ENCODE results near the gene CYP3A4. TPM values are rescaled to one million over a fixed set of nuclear protein-coding genes. Genes with fewer than 3 reads are reported as not detected.
A peak's percentile ranks its signal among the peaks of the same experiment; 100 is the strongest.

CYP3A4 gene
- total and polyA plus RNA-seq, 8 donors = 0.25 to 11.0 (median 4.3) TPM; not detected in 1

GRCh38 chr7:99731638-99732374 lies 52.2 kb downstream of the CYP3A4 start:
- Histone ChIP-seq H3K4me3 (no peak overlapping the region), H3K27me3 (no peaks in the 10 kb centered on the region), H3K9me3 (no peaks in the 10 kb centered on the region), H3K4me1 (peaks cover 10 to 17% (median 12%) of the 10 kb centered on the region in 3 donors), H3K36me3 (no peaks in the 10 kb centered on the region), H3K27ac (no peak overlapping the region)
- DNase-seq = no peak
- 93 to 97% methylated on average over 4 of the region's 4 CpGs for WGBS, 2 donors
- no peak for FAIRE-seq
- intact Hi-C loops (cut with DNase I) = no loop called here
- no peak for ATAC-seq
- TF ChIP-seq, protein P1, sequence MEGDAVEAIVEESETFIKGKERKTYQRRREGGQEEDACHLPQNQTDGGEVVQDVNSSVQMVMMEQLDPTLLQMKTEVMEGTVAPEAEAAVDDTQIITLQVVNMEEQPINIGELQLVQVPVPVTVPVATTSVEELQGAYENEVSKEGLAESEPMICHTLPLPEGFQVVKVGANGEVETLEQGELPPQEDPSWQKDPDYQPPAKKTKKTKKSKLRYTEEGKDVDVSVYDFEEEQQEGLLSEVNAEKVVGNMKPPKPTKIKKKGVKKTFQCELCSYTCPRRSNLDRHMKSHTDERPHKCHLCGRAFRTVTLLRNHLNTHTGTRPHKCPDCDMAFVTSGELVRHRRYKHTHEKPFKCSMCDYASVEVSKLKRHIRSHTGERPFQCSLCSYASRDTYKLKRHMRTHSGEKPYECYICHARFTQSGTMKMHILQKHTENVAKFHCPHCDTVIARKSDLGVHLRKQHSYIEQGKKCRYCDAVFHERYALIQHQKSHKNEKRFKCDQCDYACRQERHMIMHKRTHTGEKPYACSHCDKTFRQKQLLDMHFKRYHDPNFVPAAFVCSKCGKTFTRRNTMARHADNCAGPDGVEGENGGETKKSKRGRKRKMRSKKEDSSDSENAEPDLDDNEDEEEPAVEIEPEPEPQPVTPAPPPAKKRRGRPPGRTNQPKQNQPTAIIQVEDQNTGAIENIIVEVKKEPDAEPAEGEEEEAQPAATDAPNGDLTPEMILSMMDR (IDR thresholded peaks at IDR 0.05) = no peak

- intact Hi-C loops (cut with DNase I) = no loop called here
- 89 to 93% methylated on average over 3 of the region's 3 CpGs for WGBS, 2 donors
- Histone ChIP-seq H3K4me1 (peaks cover 10 to 17% (median 12%) of the 10 kb centered on the region in 3 donors), H3K27me3 (no peaks in the 10 kb centered on the region), H3K27ac (no peak overlapping the region), H3K36me3 (no peaks in the 10 kb centered on the region), H3K4me3 (no peak overlapping the region), H3K9me3 (no peaks in the 10 kb centered on the region)
- TF ChIP-seq, protein P1 (IDR thresholded peaks at IDR 0.05) = no peak
- DNase-seq (no peak), FAIRE-seq (no peak), ATAC-seq (no peak)
Measured at GRCh38 chr7:99730992-99731391, 53.0 kb downstream of the CYP3A4 start.

GRCh38 chr7:99730238-99730810 lies 53.7 kb downstream of the CYP3A4 start:
- Histone ChIP-seq H3K27me3 (no peaks in the 10 kb centered on the region), H3K36me3 (no peaks in the 10 kb centered on the region), H3K4me3 (no peak overlapping the region), H3K4me1 (peaks cover 10 to 17% (median 12%) of the 10 kb centered on the region in 3 donors), H3K27ac (no peak overlapping the region), H3K9me3 (no peaks in the 10 kb centered on the region)
- intact Hi-C loops (cut with DNase I) = no loop called here
- FAIRE-seq (no peak), ATAC-seq (no peak), DNase-seq (no peak)
- TF ChIP-seq, protein P1 (IDR thresholded peaks at IDR 0.05) = no peak
- WGBS, 2 donors = 68 to 76% methylated on average over 1 of the region's 1 CpG

GRCh38 chr7:99729486-99730237 lies 54.3 kb downstream of the CYP3A4 start:
- 35% methylated on average over 5 of the region's 5 CpGs for WGBS, 2 donors
- no peak for DNase-seq
- peak in 3 of 4 donors; percentile 56 to 57 (median 56) for ATAC-seq
- FAIRE-seq = no peak
- no peak overlapping the region for H3K4me3 ChIP-seq
- no peak overlapping the region for H3K27ac ChIP-seq
- H3K9me3 ChIP-seq = no peaks in the 10 kb centered on the region
- H3K27me3 ChIP-seq = no peaks in the 10 kb centered on the region
- intact Hi-C loops (cut with DNase I) = no loop called here
- H3K36me3 ChIP-seq = no peaks in the 10 kb centered on the region
- TF ChIP-seq, protein P1 (IDR thresholded peaks at IDR 0.05) = no peak
- H3K4me1 ChIP-seq = peaks cover 10 to 17% (median 12%) of the 10 kb centered on the region in 3 donors

All from pancreas (tissue), 10 donors.